Measurements from ENCODE around the gene PAX2. TPM values are rescaled to one million over a fixed set of nuclear protein-coding genes. Genes with fewer than 3 reads are reported as not detected.
A peak's percentile ranks its signal among the peaks of the same experiment; 100 is the strongest.

Gene PAX2
- total RNA-seq, 1 experiment from 2014 or later, result 0.09 TPM

DNA sequence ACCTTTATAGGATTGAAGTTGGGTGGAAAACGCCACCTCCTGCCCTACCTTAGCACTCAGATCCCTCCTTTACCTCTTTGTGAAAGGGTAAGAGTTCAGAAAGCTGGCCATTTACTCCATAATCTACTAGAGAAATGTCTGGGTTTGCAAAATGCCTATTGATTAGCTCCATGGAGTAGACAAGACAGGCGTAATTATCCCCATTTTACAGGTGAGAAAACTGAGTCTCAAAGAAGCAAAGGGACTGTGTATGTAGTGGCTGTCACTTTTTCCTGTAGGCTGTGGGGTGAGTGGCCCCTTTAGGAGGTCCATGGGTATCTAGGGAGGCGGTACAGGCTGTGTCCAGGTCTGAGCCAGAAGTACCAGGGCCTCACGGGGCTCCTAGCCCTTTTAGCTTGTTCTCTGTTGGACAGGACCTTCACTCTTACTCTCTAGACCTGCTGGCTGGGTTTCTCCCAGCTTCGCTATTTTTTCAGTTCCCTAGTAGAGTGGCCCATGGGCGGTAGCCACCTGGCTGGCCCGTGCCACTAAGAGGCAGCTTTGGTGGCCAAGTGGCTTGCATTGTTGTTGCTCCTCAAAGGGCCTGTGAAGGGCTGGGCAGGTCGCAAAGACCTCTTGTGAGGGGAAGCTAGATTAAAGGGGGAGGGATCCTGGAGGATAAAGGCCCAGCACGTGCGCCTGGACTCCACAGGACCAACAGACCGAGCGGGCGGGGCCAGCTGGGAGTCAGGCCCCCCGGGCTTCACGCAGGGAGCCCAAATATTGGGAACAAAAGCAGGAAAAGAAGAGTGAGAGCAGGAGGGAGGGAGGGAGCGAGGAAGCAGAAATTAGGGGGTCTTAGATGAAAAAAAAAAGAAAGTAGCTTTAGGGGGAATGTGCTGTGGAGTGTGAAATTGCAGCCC lies 4.7 kb upstream of the PAX2 start:
- Mint-ChIP-seq H3K9me3 (no peaks in the 10 kb centered on the region), H3K36me3 (no peaks in the 10 kb centered on the region), H3K27ac (no peak overlapping the region), H3K4me1 (peaks cover 74% of the 10 kb centered on the region), H3K4me3 (peak overlapping the region; percentile 51), H3K27me3 (ENCODE audit: low read depth) (peaks cover 97% of the 10 kb centered on the region)
- DNase-seq (ENCODE audit: low spot score) (peak; percentile 56), ATAC-seq (no peak)
- ChIA-PET POLR2A (interaction anchor here (0.7 to 1.4 kb wide), 4 partner anchors 12 to 744 kb away, joined by 3 read pairs; no protein-coding TSS in a partner anchor), CTCF (interaction anchor here (0.6 to 9.9 kb wide), 28 partner anchors 9 to 568 kb away, joined by 3 to 167 read pairs (median 5); partner anchors contain the start of genes HIF1AN, PDZD7 and SFXN3)
- TF ChIP-seq ZNF423 (CRISPR knock-in tag; IDR thresholded peaks at IDR 0.05) (peak; percentile 69), EMX1 (CRISPR knock-in tag; IDR thresholded peaks at IDR 0.05) (no peak), GRHL2 (CRISPR knock-in tag; IDR thresholded peaks at IDR 0.05; ENCODE audit: insufficient replicate concordance, severe bottlenecking) (no peak), GTF2I (CRISPR knock-in tag; conservative IDR thresholded peaks at IDR 0.05) (peak; percentile 58; the same call in 1 of the 2 replicates)
- TF ChIP-seq, protein P1, sequence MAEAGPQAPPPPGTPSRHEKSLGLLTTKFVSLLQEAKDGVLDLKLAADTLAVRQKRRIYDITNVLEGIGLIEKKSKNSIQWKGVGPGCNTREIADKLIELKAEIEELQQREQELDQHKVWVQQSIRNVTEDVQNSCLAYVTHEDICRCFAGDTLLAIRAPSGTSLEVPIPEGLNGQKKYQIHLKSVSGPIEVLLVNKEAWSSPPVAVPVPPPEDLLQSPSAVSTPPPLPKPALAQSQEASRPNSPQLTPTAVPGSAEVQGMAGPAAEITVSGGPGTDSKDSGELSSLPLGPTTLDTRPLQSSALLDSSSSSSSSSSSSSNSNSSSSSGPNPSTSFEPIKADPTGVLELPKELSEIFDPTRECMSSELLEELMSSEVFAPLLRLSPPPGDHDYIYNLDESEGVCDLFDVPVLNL (CRISPR knock-in tag; IDR thresholded peaks at IDR 0.05; ENCODE audit: borderline replicate concordance, low read depth), result no peak
- TF ChIP-seq, protein P2, sequence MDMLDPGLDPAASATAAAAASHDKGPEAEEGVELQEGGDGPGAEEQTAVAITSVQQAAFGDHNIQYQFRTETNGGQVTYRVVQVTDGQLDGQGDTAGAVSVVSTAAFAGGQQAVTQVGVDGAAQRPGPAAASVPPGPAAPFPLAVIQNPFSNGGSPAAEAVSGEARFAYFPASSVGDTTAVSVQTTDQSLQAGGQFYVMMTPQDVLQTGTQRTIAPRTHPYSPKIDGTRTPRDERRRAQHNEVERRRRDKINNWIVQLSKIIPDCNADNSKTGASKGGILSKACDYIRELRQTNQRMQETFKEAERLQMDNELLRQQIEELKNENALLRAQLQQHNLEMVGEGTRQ (CRISPR knock-in tag; IDR thresholded peaks at IDR 0.05), result peak; percentile 43; the same call in 1 of the 2 replicates

DNA sequence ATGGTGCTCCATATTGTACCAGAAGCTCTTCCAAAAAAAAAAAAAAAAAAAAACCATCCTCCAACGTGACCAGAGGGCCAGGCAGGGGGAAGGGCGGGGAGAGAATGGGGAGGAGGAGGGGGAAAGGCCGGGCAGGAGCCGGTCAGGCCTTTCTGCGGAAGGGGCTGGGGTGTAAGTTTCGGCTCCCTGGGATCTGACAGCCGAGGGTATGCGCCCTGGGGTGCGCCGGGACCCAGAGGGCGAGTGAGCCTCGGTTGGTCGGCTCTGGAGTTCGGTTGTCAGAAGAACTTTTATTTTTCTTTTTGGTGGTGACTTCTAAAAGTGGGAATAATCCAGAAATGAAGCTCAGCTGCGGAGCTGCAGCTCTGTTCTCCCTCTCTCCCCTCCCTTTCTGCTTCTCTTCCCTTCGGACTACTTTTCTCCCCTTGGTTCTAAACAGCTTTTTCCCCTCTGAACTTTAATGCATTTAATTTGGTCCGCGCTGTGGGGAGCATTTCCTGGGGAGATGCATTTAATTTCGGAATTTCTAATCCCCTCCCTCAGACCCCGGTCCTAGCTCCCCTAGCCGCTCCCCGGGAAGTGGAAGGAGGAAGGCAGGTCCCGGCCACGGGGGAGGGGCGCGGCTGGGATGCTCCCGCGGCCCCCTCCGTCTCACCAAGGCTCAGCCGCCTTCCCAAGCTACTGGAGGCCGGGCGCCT lies 3.9 kb upstream of the PAX2 start:
- H3K4me3 Mint-ChIP-seq, result peak overlapping the region; percentile 37; the same call in 1 of the 2 replicates
- no peaks in the 10 kb centered on the region for H3K36me3 Mint-ChIP-seq
- no peak overlapping the region for H3K27ac Mint-ChIP-seq
- POLR2A ChIA-PET, result interaction anchor here (0.7 to 1.4 kb wide), 4 partner anchors 12 to 744 kb away, joined by 3 read pairs; no protein-coding TSS in a partner anchor
- TF ChIP-seq OVOL2 (CRISPR knock-in tag; IDR thresholded peaks at IDR 0.05; ENCODE audit: borderline replicate concordance) (no peak), NR3C1 (CRISPR knock-in tag; conservative IDR thresholded peaks at IDR 0.05; ENCODE audit: low read depth) (no peak), GTF2I (CRISPR knock-in tag; conservative IDR thresholded peaks at IDR 0.05) (no peak), FOXJ3 (CRISPR knock-in tag; IDR thresholded peaks at IDR 0.05; ENCODE audit: borderline replicate concordance) (no peak), SMAD3 (CRISPR knock-in tag; IDR thresholded peaks at IDR 0.05; ENCODE audit: borderline replicate concordance) (no peak)
- TF ChIP-seq, protein P3, sequence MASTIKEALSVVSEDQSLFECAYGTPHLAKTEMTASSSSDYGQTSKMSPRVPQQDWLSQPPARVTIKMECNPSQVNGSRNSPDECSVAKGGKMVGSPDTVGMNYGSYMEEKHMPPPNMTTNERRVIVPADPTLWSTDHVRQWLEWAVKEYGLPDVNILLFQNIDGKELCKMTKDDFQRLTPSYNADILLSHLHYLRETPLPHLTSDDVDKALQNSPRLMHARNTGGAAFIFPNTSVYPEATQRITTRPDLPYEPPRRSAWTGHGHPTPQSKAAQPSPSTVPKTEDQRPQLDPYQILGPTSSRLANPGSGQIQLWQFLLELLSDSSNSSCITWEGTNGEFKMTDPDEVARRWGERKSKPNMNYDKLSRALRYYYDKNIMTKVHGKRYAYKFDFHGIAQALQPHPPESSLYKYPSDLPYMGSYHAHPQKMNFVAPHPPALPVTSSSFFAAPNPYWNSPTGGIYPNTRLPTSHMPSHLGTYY (CRISPR knock-in tag; IDR thresholded peaks at IDR 0.05), result no peak
- CTCF ChIA-PET, result interaction anchor here (0.6 to 9.9 kb wide), 29 partner anchors 8 to 567 kb away, joined by 3 to 167 read pairs (median 4); partner anchors contain the start of genes HIF1AN, PDZD7 and SFXN3
- DNase-seq (ENCODE audit: low spot score) (no peak), ATAC-seq (no peak)
- H3K27me3 Mint-ChIP-seq (ENCODE audit: low read depth), result peaks cover 96% of the 10 kb centered on the region
- H3K9me3 Mint-ChIP-seq, result no peaks in the 10 kb centered on the region
- peaks cover 75% of the 10 kb centered on the region for H3K4me1 Mint-ChIP-seq

DNA sequence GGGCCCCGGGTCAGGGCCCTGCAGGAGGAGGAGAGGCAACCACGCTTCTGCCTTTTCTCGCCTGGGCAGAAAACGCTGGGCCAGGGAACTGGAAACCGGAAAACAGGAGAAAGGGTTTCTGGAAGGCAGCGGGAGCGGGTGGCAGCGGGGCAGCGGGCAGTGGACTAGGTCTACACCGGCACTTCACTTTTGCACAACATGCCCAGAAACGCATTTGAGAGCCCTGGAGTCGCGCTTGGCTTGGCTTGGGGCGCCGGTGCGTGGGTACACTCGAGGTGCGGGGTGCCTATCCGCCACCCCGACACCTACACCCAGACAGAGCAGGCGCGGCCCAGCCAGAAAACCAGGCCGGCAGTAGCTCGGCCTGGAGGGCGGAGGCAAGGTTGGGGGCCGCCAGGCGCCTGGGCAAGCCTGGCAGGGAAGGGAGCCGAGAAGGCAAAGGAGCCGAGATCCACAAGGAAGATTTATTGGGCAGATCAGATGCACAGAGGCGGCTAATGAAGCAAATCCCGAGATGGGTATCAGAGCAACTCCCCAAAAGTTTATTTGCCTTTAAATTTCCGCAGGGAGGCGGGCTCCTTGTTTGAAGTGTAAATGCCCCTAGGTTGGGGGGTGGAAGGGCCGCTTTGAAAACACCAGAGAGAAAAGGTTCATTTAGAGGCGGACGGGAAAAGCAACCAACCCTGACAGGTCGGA lies 3.2 kb upstream of the PAX2 start:
- ChIA-PET CTCF (interaction anchor here (0.7 to 9.9 kb wide), 19 partner anchors 9 to 392 kb away, joined by 3 to 167 read pairs (median 5); partner anchors contain the start of genes HIF1AN, PDZD7 and SFXN3), POLR2A (interaction anchor here (1.0 kb wide), 1 partner anchor 260 kb away, joined by 3 read pairs; no protein-coding TSS in a partner anchor)
- Mint-ChIP-seq H3K4me3 (peak overlapping the region; percentile 25; the same call in 1 of the 2 replicates), H3K36me3 (no peaks in the 10 kb centered on the region), H3K27ac (no peak overlapping the region), H3K27me3 (ENCODE audit: low read depth) (peaks cover 96% of the 10 kb centered on the region), H3K9me3 (no peaks in the 10 kb centered on the region), H3K4me1 (peaks cover 77% of the 10 kb centered on the region)
- DNase-seq (ENCODE audit: low spot score), result no peak
- TF ChIP-seq, protein P4, sequence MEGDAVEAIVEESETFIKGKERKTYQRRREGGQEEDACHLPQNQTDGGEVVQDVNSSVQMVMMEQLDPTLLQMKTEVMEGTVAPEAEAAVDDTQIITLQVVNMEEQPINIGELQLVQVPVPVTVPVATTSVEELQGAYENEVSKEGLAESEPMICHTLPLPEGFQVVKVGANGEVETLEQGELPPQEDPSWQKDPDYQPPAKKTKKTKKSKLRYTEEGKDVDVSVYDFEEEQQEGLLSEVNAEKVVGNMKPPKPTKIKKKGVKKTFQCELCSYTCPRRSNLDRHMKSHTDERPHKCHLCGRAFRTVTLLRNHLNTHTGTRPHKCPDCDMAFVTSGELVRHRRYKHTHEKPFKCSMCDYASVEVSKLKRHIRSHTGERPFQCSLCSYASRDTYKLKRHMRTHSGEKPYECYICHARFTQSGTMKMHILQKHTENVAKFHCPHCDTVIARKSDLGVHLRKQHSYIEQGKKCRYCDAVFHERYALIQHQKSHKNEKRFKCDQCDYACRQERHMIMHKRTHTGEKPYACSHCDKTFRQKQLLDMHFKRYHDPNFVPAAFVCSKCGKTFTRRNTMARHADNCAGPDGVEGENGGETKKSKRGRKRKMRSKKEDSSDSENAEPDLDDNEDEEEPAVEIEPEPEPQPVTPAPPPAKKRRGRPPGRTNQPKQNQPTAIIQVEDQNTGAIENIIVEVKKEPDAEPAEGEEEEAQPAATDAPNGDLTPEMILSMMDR (IDR thresholded peaks at IDR 0.05), result no peak
- TF ChIP-seq, protein P2 (CRISPR knock-in tag; IDR thresholded peaks at IDR 0.05), result no peak
- TF ChIP-seq GRHL2 (CRISPR knock-in tag; IDR thresholded peaks at IDR 0.05; ENCODE audit: insufficient replicate concordance, severe bottlenecking), result no peak
- no peak for TF ChIP-seq TP53 (CRISPR knock-in tag; IDR thresholded peaks at IDR 0.05)
- TF ChIP-seq HMGA2 (CRISPR knock-in tag; IDR thresholded peaks at IDR 0.05), result no peak
- TF ChIP-seq ZNF263 (CRISPR knock-in tag; IDR thresholded peaks at IDR 0.05; ENCODE audit: low read depth), result no peak
- no peak for TF ChIP-seq CBFB (CRISPR knock-in tag; IDR thresholded peaks at IDR 0.05; ENCODE audit: low read depth)
- TF ChIP-seq SMAD4 (CRISPR knock-in tag; IDR thresholded peaks at IDR 0.05), result no peak
- TF ChIP-seq JUN (CRISPR knock-in tag; IDR thresholded peaks at IDR 0.05), result no peak
- TF ChIP-seq, protein P5, sequence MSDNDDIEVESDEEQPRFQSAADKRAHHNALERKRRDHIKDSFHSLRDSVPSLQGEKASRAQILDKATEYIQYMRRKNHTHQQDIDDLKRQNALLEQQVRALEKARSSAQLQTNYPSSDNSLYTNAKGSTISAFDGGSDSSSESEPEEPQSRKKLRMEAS (CRISPR knock-in tag; IDR thresholded peaks at IDR 0.05), result no peak
- TF ChIP-seq ZBTB21 (CRISPR knock-in tag; IDR thresholded peaks at IDR 0.05; ENCODE audit: borderline replicate concordance), result no peak
- no peak for TF ChIP-seq NFE2L1 (CRISPR knock-in tag; IDR thresholded peaks at IDR 0.05)
- ATAC-seq, result no peak

Measured in WTC11 (cell line).